DOHH2 (cell line): ENCODE data around the gene ASB13.

Source experiments
- H3F3A ChIP-seq: fragments of 200-600 bp; sonication (generic), shearing (Covaris generic); 2 replicates; pipeline ENCODE4 v1.6.0; 2016; ENCODE audit warnings: antibody characterized with exemption, mild to moderate bottlenecking; ENCODE audit not compliant: control insufficient read depth, insufficient read depth
- H3K27ac ChIP-seq: fragments of 200-600 bp; sonication (generic); 2 replicates; pipeline ENCODE4 v1.5.1; 2014; ENCODE audit warnings: low read depth, mild to moderate bottlenecking, low read length, moderate library complexity
- H3K27me3 ChIP-seq: fragments of 200-600 bp; sonication (generic); 2 replicates; pipeline ENCODE4 v1.6.1; 2014; ENCODE audit warnings: mild to moderate bottlenecking, low read length, mixed read lengths; ENCODE audit not compliant: control insufficient read depth
- H3K36me3 ChIP-seq: fragments of 200-600 bp; sonication (generic); 2 replicates; pipeline ENCODE4 v1.6.1; 2014; ENCODE audit warnings: mild to moderate bottlenecking, low read length, moderate library complexity, mixed read lengths; ENCODE audit not compliant: control insufficient read depth
- H3K4me1 ChIP-seq: fragments of 200-600 bp; sonication (generic); 2 replicates; pipeline ENCODE4 v1.6.1; 2014; ENCODE audit warnings: mild to moderate bottlenecking, low read length, mixed read lengths; ENCODE audit not compliant: control insufficient read depth
- H3K4me2 ChIP-seq: fragments of 200-600 bp; sonication (generic); 2 replicates; pipeline ENCODE4 v1.6.0; 2014; ENCODE audit warnings: mild to moderate bottlenecking, low read length, moderate library complexity
- H3K4me3 ChIP-seq: fragments of 200-600 bp; sonication (generic); 2 replicates; pipeline ENCODE4 v1.5.1; 2014; ENCODE audit warnings: mild to moderate bottlenecking, low read length, mixed read lengths
- H3K79me2 ChIP-seq: fragments of 200-600 bp; sonication (generic); 2 replicates; pipeline ENCODE4 v1.6.1; 2014; ENCODE audit warnings: mild to moderate bottlenecking, low read length, mixed read lengths; ENCODE audit not compliant: control insufficient read depth
- H3K9me2 ChIP-seq: fragments of 200-600 bp; sonication (generic); replicated peaks from 2 replicates; pipeline ENCODE4 v1.6.1; 2014; ENCODE audit warnings: mild to moderate bottlenecking, low read length, mixed read lengths; ENCODE audit not compliant: control insufficient read depth
- H3K9me3 ChIP-seq: fragments of 200-600 bp; sonication (generic); 2 replicates; pipeline ENCODE4 v1.6.1; 2014; ENCODE audit warnings: antibody characterized with exemption, low read length, mixed read lengths; ENCODE audit not compliant: control insufficient read depth, insufficient read depth
- H4K20me1 ChIP-seq: fragments of 200-600 bp; sonication (generic); 2 replicates; pipeline ENCODE4 v1.6.0; 2014; ENCODE audit warnings: low read depth, mild to moderate bottlenecking, antibody characterized with exemption, low read length, moderate library complexity; ENCODE audit not compliant: control insufficient read depth, insufficient read depth
- CTCF ChIP-seq: fragments of 200-600 bp; sonication (generic); IDR thresholded peaks from one replicate; pipeline ENCODE4 v1.5.1; 2014; ENCODE audit warnings: antibody characterized with exemption, mild to moderate bottlenecking, low read depth, low read length; ENCODE audit not compliant: poor library complexity, severe bottlenecking
- EZH2phosphoT487 ChIP-seq: fragments of 200-600 bp; sonication (generic); IDR thresholded peaks from 2 replicates; pipeline ENCODE4 v1.6.1; 2017; ENCODE audit warnings: borderline replicate concordance, mild to moderate bottlenecking, antibody characterized with exemption, low read length, moderate library complexity, mixed read lengths

Gene ASB13

GRCh38 chr10:5663692-5664427 is 2.5 kb downstream of the ASB13 start:
- Histone ChIP-seq H3K4me3 (peak overlapping the region; percentile 80), H3K9me3 (no peaks in the 10 kb centered on the region), H3K4me1 (peaks cover 80% of the 10 kb centered on the region), H4K20me1 (no peaks in the 10 kb centered on the region), H3K9me2 (no peaks in the 10 kb centered on the region), H3K36me3 (peaks cover 56% of the 10 kb centered on the region), H3K27me3 (no peaks in the 10 kb centered on the region), H3F3A (peaks cover 43% of the 10 kb centered on the region), H3K27ac (peak overlapping the region; percentile 89), H3K4me2 (peak overlapping the region; percentile 98), H3K79me2 (peaks cover 90% of the 10 kb centered on the region)
- TF ChIP-seq EZH2phosphoT487: no peak
- TF ChIP-seq CTCF: peak; percentile 14

GRCh38 chr10:5662708-5663579 is 3.5 kb downstream of the ASB13 start:
- H4K20me1 ChIP-seq: no peaks in the 10 kb centered on the region
- peaks cover 56% of the 10 kb centered on the region for H3K36me3 ChIP-seq
- H3K4me1 ChIP-seq: peaks cover 83% of the 10 kb centered on the region
- no peak for TF ChIP-seq CTCF
- no peak for TF ChIP-seq EZH2phosphoT487
- H3K4me3 ChIP-seq: peak overlapping the region; percentile 80
- no peaks in the 10 kb centered on the region for H3K9me2 ChIP-seq
- peak overlapping the region; percentile 98 for H3K4me2 ChIP-seq
- no peaks in the 10 kb centered on the region for H3K27me3 ChIP-seq
- no peaks in the 10 kb centered on the region for H3K9me3 ChIP-seq
- peaks cover 50% of the 10 kb centered on the region for H3F3A ChIP-seq
- H3K27ac ChIP-seq: peak overlapping the region; percentile 89
- H3K79me2 ChIP-seq: peaks cover 99% of the 10 kb centered on the region

GRCh38 chr10:5661043-5661442 is 5.4 kb downstream of the ASB13 start:
- Histone ChIP-seq H3K4me1 (peaks cover 88% of the 10 kb centered on the region), H3K79me2 (peaks cover 94% of the 10 kb centered on the region), H3K4me2 (peak overlapping the region; percentile 98), H4K20me1 (no peaks in the 10 kb centered on the region), H3K27ac (peak overlapping the region; percentile 100), H3F3A (peaks cover 60% of the 10 kb centered on the region), H3K36me3 (peaks cover 66% of the 10 kb centered on the region), H3K9me3 (no peaks in the 10 kb centered on the region), H3K4me3 (peak overlapping the region; percentile 80), H3K27me3 (no peaks in the 10 kb centered on the region), H3K9me2 (no peaks in the 10 kb centered on the region)
- no peak for TF ChIP-seq EZH2phosphoT487
- TF ChIP-seq CTCF: no peak
